HepG2 (cell line): ENCODE data around the gene SMIM29. TPM values are rescaled to one million over a fixed set of nuclear protein-coding genes. Genes with fewer than 3 reads are reported as not detected.

Experiments
- ARID2 ChIP-seq: sonication (generic); formaldehyde crosslinking; IDR thresholded peaks from 2 replicates; pipeline ENCODE4 v1.8.1; 2022; ENCODE audit warnings: mild to moderate bottlenecking, missing genetic modification reagents, borderline replicate concordance
- GABPA ChIP-seq, 2 experiments: IDR thresholded peaks; 2 replicates each; pipeline ENCODE4 v1.6.1; 2011 to 2016; ENCODE audit warnings: low read depth in 2 of 2, low read length in 1 of 2, missing biosample characterization in 1 of 2, missing genetic modification characterization in 1 of 2
- HNF4A ChIP-seq: sonication (generic); formaldehyde crosslinking; IDR thresholded peaks from 2 replicates; pipeline ENCODE4 v1.4.0; 2020; ENCODE audit warnings: missing genetic modification reagents
- HOXA3 ChIP-seq: sonication (generic); formaldehyde crosslinking; IDR thresholded peaks from 2 replicates; pipeline ENCODE4 v1.5.0; 2020; ENCODE audit warnings: missing genetic modification reagents
- NCOA2 ChIP-seq: sonication (generic); formaldehyde crosslinking; IDR thresholded peaks from 2 replicates; pipeline ENCODE4 v1.8.0; 2022; ENCODE audit warnings: inconsistent platforms
- POLR2A ChIP-seq, 2 experiments: IDR thresholded peaks; 2 replicates each; pipeline ENCODE4 v1.6.1; 2011; ENCODE audit warnings: low read depth in 2 of 2, low read length in 2 of 2, mild to moderate bottlenecking in 1 of 2, moderate library complexity in 1 of 2; ENCODE audit not compliant: insufficient read depth in 1 of 2
- RFX1 ChIP-seq: fragments of 450-650 bp; IDR thresholded peaks from 2 replicates; pipeline ENCODE4 v1.6.1; 2017
- WIZ ChIP-seq: sonication (generic); formaldehyde crosslinking; IDR thresholded peaks from 2 replicates; pipeline ENCODE4 v1.5.1; 2020; ENCODE audit warnings: mild to moderate bottlenecking, missing genetic modification reagents
- ZNF33B ChIP-seq: sonication (generic); formaldehyde crosslinking; IDR thresholded peaks from 2 replicates; pipeline ENCODE4 v1.5.1; 2020; ENCODE audit warnings: mild to moderate bottlenecking, missing genetic modification reagents
- ZSCAN31 ChIP-seq: sonication (generic); formaldehyde crosslinking; IDR thresholded peaks from 2 replicates; pipeline ENCODE4 v1.5.0; 2020; ENCODE audit warnings: low read depth, mild to moderate bottlenecking, missing genetic modification reagents
- polyA plus RNA-seq, 8 experiments: library from polyadenylated mRNA; depleted of rRNA in 3 of 8; stranded (reverse) in 7 of 8; unstranded in 1 of 8; fragments of >200 nt; fragmentation: Illumina TruSeq in 4 of 8; extraction: Trizol in 4 of 8; gene quantifications; 2 replicates each; pipeline versions ENCODE4 v1.2.1 to v1.2.3, GENCODE V29; 2011 to 2016; ENCODE audit warnings: low read depth in 4 of 8, missing spikeins in 1 of 8, mixed read lengths in 1 of 8; ENCODE audit not compliant: insufficient read depth in 1 of 8
- total RNA-seq, 5 experiments: library from RNA; depleted of rRNA; stranded (reverse); fragments of >200 nt; fragmentation: Illumina TruSeq; extraction: Trizol; gene quantifications; 2 replicates each; pipeline ENCODE4 v1.2.3, GENCODE V29; 2016; ENCODE audit warnings: low read depth in 1 of 5
- TF ChIP-seq, protein P1 (sequence below): sonication (generic); formaldehyde crosslinking; IDR thresholded peaks from 2 replicates; pipeline ENCODE4 v1.5.0; 2020; ENCODE audit warnings: mild to moderate bottlenecking, missing genetic modification reagents, borderline replicate concordance
- TF ChIP-seq, protein P2 (sequence below): sonication (generic); formaldehyde crosslinking; IDR thresholded peaks from 2 replicates; pipeline ENCODE4 v1.4.0; 2020; ENCODE audit warnings: missing genetic modification reagents, borderline replicate concordance
- TF ChIP-seq, protein P3 (sequence below): sonication (generic); formaldehyde crosslinking; IDR thresholded peaks from 2 replicates; pipeline ENCODE4 v1.8.0; 2022; ENCODE audit warnings: mild to moderate bottlenecking, missing genetic modification reagents
- TF ChIP-seq, protein P4 (sequence below): sonication (generic); formaldehyde crosslinking; IDR thresholded peaks from 2 replicates; pipeline ENCODE4 v1.8.1; 2023; ENCODE audit warnings: mild to moderate bottlenecking, inconsistent platforms, moderate library complexity, missing genetic modification reagents, borderline replicate concordance

Gene SMIM29
- total and polyA plus RNA-seq, 2 of the 13 experiments (the other 11 are each of a cell fraction or from before 2014, with no cell fraction given): 8.8 to 15.3 TPM

DNA sequence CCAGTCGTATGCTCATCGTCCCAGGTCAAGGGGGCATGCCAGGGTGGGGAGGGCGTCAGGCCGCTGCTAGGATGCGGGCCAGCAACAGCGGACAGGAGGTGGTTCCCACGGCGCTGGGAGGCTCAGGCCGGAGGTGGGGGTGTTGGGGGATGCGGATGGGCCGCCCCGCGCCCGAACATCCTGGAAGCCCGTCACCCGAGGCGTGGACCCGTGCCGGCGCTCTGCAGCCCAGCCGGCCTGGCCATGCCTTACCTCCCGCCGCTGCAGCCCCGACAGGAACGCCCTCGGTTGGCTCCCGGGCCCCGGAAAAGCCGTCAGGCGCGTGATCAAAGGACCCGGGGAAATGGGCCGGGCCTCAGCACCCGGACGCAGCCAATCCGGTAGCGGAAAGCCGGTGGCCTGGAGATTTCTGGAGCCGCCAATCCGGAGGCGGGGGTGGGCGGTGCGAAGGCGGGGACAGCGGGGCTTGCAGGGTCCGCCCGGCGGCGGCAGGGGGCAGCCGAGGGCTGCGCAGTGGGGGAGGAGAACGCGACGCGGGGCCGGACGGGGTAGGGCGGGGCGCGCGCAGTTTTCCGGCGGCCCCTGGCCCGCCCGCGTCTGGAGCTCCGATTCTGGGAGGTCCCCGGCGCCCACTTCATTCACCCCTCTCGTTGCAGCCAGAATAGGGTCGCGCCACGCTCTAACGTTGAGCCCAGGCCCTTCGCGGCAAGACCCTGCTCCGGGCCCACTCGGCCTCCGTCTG lies at the start of gene SMIM29 (continued):
- TF ChIP-seq, protein P1, sequence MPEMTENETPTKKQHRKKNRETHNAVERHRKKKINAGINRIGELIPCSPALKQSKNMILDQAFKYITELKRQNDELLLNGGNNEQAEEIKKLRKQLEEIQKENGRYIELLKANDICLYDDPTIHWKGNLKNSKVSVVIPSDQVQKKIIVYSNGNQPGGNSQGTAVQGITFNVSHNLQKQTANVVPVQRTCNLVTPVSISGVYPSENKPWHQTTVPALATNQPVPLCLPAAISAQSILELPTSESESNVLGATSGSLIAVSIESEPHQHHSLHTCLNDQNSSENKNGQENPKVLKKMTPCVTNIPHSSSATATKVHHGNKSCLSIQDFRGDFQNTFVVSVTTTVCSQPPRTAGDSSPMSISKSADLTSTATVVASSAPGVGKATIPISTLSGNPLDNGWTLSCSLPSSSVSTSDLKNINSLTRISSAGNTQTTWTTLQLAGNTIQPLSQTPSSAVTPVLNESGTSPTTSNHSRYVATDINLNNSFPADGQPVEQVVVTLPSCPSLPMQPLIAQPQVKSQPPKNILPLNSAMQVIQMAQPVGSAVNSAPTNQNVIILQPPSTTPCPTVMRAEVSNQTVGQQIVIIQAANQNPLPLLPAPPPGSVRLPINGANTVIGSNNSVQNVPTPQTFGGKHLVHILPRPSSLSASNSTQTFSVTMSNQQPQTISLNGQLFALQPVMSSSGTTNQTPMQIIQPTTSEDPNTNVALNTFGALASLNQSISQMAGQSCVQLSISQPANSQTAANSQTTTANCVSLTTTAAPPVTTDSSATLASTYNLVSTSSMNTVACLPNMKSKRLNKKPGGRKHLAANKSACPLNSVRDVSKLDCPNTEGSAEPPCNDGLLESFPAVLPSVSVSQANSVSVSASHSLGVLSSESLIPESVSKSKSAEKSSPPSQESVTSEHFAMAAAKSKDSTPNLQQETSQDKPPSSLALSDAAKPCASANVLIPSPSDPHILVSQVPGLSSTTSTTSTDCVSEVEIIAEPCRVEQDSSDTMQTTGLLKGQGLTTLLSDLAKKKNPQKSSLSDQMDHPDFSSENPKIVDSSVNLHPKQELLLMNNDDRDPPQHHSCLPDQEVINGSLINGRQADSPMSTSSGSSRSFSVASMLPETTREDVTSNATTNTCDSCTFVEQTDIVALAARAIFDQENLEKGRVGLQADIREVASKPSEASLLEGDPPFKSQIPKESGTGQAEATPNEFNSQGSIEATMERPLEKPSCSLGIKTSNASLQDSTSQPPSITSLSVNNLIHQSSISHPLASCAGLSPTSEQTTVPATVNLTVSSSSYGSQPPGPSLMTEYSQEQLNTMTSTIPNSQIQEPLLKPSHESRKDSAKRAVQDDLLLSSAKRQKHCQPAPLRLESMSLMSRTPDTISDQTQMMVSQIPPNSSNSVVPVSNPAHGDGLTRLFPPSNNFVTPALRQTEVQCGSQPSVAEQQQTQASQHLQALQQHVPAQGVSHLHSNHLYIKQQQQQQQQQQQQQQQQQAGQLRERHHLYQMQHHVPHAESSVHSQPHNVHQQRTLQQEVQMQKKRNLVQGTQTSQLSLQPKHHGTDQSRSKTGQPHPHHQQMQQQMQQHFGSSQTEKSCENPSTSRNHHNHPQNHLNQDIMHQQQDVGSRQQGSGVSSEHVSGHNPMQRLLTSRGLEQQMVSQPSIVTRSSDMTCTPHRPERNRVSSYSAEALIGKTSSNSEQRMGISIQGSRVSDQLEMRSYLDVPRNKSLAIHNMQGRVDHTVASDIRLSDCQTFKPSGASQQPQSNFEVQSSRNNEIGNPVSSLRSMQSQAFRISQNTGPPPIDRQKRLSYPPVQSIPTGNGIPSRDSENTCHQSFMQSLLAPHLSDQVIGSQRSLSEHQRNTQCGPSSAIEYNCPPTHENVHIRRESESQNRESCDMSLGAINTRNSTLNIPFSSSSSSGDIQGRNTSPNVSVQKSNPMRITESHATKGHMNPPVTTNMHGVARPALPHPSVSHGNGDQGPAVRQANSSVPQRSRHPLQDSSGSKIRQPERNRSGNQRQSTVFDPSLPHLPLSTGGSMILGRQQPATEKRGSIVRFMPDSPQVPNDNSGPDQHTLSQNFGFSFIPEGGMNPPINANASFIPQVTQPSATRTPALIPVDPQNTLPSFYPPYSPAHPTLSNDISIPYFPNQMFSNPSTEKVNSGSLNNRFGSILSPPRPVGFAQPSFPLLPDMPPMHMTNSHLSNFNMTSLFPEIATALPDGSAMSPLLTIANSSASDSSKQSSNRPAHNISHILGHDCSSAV (CRISPR knock-in tag): no peak
- TF ChIP-seq ARID2 (CRISPR knock-in tag): no peak
- no peak for TF ChIP-seq RFX1
- TF ChIP-seq, protein P2, sequence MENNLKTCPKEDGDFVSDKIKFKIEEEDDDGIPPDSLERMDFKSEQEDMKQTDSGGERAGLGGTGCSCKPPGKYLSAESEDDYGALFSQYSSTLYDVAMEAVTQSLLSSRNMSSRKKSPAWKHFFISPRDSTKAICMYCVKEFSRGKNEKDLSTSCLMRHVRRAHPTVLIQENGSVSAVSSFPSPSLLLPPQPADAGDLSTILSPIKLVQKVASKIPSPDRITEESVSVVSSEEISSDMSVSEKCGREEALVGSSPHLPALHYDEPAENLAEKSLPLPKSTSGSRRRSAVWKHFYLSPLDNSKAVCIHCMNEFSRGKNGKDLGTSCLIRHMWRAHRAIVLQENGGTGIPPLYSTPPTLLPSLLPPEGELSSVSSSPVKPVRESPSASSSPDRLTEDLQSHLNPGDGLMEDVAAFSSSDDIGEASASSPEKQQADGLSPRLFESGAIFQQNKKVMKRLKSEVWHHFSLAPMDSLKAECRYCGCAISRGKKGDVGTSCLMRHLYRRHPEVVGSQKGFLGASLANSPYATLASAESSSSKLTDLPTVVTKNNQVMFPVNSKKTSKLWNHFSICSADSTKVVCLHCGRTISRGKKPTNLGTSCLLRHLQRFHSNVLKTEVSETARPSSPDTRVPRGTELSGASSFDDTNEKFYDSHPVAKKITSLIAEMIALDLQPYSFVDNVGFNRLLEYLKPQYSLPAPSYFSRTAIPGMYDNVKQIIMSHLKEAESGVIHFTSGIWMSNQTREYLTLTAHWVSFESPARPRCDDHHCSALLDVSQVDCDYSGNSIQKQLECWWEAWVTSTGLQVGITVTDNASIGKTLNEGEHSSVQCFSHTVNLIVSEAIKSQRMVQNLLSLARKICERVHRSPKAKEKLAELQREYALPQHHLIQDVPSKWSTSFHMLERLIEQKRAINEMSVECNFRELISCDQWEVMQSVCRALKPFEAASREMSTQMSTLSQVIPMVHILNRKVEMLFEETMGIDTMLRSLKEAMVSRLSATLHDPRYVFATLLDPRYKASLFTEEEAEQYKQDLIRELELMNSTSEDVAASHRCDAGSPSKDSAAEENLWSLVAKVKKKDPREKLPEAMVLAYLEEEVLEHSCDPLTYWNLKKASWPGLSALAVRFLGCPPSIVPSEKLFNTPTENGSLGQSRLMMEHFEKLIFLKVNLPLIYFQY (CRISPR knock-in tag): peak; percentile 97
- TF ChIP-seq ZSCAN31 (CRISPR knock-in tag): no peak
- peak; percentile 28; the same call in 1 of the 2 replicates for TF ChIP-seq HOXA3 (CRISPR knock-in tag)
- peak; percentile 46 to 77; a peak in 3 of 4 replicates for TF ChIP-seq POLR2A (IDR thresholded peaks at IDR 0.05; ENCODE audit: insufficient read depth in 1 of 2, low read depth in 2 of 2, low read length in 2 of 2)
- TF ChIP-seq WIZ: peak; percentile 61; the same call in 1 of the 2 replicates
- TF ChIP-seq ZNF33B (CRISPR knock-in tag): no peak; the same call in 1 of the 2 replicates
- no peak for TF ChIP-seq NCOA2 (CRISPR knock-in tag)
- no peak; the same call in none of the 2 replicates for TF ChIP-seq HNF4A
- TF ChIP-seq, protein P3, sequence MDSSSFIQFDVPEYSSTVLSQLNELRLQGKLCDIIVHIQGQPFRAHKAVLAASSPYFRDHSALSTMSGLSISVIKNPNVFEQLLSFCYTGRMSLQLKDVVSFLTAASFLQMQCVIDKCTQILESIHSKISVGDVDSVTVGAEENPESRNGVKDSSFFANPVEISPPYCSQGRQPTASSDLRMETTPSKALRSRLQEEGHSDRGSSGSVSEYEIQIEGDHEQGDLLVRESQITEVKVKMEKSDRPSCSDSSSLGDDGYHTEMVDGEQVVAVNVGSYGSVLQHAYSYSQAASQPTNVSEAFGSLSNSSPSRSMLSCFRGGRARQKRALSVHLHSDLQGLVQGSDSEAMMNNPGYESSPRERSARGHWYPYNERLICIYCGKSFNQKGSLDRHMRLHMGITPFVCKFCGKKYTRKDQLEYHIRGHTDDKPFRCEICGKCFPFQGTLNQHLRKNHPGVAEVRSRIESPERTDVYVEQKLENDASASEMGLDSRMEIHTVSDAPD: no peak
- TF ChIP-seq, protein P4, sequence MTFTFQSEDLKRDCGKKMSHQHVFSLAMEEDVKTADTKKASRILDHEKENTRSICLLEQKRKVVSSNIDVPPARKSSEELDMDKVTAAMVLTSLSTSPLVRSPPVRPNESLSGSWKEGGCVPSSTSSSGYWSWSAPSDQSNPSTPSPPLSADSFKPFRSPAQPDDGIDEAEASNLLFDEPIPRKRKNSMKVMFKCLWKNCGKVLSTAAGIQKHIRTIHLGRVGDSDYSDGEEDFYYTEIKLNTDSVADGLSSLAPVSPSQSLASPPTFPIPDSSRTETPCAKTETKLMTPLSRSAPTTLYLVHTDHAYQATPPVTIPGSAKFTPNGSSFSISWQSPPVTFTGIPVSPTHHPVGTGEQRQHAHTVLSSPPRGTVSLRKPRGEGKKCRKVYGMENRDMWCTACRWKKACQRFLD (CRISPR knock-in tag): no peak
- peak; percentile 41; the same call in 1 of the 2 replicates for TF ChIP-seq GABPA (IDR thresholded peaks at IDR 0.05; ENCODE audit: low read depth, low read length)
- peak; percentile 76 for TF ChIP-seq GABPA (CRISPR knock-in tag; IDR thresholded peaks at IDR 0.05; ENCODE audit: low read depth)
